ELF-1 (cell line): ENCODE measurements around the gene AMPD2.
A peak's percentile ranks its signal among the peaks of the same experiment; 100 is the strongest.

Experiments
- DNase-seq: peaks from one replicate; pipeline ENCODE4 v3.0.0-alpha.2; 2016; ENCODE audit warnings: low read depth, low spot score

Gene AMPD2

GRCh38 chr1:109619576-109620400 lies at the start of gene AMPD2, which contains the start of gene GNAT2:
TSS of gene AMPD2 (plus strand) at chr1:109619837. CDS start at chr1:109621176, 1,339 bp downstream.
TSS of gene GNAT2 (minus strand) at chr1:109619616. CDS start at chr1:109612870, 6,746 bp downstream.
- DNase-seq: peak; percentile 80

DNA sequence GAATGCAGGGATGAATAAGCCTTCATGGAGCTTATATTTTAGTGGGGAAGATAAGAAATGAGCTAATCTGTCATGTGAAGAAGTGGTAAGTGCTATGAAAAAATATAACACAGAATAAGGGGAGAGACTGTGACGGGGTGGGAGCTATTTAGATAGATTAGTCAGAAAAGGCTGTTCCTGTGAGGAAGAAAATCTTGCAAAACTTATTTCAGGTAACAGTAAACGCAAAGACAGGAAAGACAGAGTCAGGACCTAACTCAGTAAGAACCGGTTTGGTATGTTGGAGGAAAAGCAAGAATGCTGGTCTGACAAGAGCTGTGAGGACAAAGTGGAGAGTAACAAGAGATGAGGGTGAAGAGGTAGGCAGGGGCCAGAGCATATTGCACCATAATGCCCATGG lies 49.2 kb upstream of the AMPD2 start:
- peak; percentile 27 for DNase-seq

DNA sequence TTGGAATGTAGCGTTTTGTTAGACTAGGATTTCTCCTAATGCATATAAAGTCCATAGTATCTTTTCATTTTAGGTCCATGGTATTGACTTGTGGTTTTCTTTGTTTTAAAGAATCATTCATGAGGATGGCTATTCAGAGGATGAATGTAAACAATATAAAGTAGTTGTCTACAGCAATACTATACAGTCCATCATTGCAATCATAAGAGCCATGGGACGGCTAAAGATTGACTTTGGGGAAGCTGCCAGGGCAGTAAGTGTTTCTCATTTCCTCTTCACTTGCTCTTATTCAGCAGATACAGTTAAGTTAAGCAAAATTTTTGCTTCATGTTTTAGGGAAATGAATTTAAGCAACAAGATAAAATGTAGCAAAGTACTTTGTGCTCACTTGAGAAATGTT lies 45.9 kb upstream of the AMPD2 start:
- no peak for DNase-seq

DNA sequence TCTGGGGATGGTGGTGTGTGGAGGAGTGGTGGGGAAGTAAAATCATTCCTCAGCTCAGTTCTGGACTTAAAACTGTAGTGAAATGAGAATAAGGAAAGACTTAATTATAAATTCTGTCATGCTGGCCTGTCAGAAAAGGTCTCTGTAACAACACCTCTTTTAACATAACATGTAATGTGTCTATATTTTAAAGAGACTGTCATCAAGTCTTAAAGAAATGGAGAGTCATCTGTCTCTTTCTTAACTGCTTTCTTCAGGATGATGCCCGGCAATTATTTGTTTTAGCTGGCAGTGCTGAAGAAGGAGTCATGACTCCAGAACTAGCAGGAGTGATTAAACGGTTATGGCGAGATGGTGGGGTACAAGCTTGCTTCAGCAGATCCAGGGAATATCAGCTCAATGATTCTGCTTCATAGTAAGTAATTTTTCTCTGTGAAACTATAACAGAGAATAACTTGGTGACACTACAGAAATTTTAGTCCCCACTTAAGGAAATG lies 40.6 kb upstream of the AMPD2 start:
- DNase-seq: no peak

- no peak for DNase-seq
These were observed 40.1 kb upstream of the AMPD2 start for GRCh38 chr1:109579491-109579890.

GRCh38 chr1:109582021-109582420 lies 37.6 kb upstream of the AMPD2 start:
- no peak for DNase-seq

- DNase-seq: no peak
These were observed 34.9 kb upstream of the AMPD2 start for GRCh38 chr1:109584766-109585165.

GRCh38 chr1:109586055-109586454 lies 33.6 kb upstream of the AMPD2 start:
- DNase-seq: no peak

- DNase-seq: no peak
These were observed 30.5 kb upstream of the AMPD2 start for GRCh38 chr1:109589177-109589576.

DNA sequence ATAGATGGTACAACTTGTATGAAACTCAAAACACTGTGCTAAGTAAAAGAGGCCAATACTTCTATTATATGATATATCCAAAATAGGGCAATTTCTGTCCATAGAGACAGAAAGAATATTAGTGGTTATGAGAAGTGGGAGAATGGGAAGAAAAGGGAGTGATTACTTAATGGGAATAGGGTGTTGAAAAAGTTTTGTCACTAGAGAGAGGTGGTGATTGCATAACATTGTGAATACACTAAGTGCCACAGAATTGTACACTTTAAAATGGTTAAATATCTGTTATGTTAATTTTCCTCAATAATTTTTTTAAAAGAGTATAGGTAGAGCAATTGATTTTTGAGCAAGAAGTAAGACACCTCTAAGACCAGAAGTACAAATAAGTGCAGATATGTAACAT lies 30.0 kb upstream of the AMPD2 start:
- no peak for DNase-seq

- no peak for DNase-seq
These were observed 26.7 kb upstream of the AMPD2 start for GRCh38 chr1:109592916-109593315.

- no peak for DNase-seq
These were observed 24.1 kb upstream of the AMPD2 start for GRCh38 chr1:109595531-109595930.

DNA sequence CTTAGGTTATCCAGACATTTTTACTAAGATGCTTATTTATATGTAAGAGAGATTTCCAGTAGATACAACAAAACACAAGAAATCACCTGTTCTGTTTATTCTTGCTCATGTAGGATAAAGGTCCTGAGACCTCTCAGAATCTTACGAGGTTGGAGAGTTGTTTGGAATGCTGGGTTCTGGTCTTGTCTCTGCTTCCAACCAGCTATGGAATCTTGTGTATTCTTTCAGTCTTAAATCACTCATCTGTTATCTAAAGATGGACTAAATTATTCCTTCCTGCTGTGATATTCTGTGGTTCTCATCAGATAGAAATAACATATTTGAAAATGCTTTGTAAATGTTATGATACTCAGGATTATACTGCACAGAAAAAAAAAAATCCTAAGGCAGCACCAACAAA lies 21.5 kb upstream of the AMPD2 start:
- DNase-seq: no peak

- peak; percentile 56 for DNase-seq
These were observed 21.0 kb upstream of the AMPD2 start for GRCh38 chr1:109598655-109599054.

DNA sequence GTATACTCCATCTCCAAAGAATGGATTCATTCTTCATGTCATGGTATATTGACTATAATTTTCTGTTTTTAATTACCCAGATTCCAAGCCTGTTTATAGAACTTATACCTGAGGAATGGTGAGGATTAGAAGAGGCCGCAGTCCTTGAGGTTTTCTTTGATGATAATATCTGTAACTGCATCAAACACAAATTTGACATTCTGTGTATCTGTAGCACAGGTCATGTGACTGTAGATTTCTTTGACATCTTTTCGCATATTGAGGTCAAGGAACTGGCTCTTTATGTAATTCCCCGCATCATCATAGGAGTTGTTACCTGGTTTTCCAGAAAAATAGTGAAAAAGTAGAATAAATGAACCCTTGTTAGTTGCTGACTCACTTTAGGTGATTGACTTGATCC lies 16.4 kb upstream of the AMPD2 start:
- no peak for DNase-seq

DNA sequence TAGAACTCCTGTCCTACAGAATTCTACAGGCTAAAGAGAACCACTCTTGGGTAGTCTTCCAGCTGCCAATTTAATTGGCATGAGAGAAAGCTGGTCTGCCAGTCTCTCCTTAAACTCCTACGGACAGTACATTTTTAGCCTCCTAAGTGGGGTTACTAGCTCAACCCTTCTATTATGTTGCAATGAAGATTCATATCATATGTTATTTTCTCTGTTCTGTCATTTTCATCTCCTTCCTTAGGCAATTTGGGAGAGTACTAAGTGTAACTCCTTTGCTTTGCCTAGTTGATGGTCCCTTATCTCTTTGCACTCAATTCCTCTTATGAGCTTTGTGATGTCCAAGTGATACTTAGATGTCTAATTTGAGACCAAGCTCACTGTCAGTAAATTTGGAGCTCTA lies 14.3 kb upstream of the AMPD2 start:
- DNase-seq: no peak

GRCh38 chr1:109609881-109610280 lies 9.8 kb upstream of the AMPD2 start:
- DNase-seq: no peak

DNA sequence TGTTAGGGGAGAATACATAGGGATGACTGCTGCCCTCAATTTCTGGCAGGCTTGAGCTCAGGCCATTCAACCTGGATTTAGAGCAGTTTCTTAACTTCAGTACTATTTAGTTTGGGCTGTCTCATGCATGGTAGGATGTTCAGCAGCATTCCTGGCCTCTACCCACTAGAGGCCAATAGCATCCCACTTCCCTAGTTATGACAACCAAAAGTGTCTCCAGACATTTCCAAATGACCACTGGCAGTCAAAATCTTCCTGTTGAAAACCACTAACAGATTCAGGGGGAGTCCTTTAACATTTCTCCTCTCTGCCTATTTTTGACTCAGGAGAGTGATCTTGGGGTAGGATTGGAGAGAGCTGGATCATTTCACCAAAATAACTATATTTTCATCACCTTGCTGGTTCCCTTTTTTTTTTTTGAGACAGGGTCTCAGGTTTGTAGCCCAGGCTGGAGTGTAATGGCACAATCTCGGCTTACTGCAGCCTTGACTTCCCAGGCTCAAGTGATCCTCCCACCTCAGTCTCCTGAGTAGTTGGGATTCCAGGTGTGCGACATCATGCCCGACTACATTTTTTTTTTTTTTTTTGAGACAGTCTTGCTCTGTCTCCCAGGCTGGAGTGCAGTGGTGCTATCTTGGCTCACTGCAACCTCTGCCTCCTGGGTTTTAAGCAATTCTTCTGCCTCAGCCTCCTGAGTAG lies 8.9 kb upstream of the AMPD2 start:
- peak; percentile 55 for DNase-seq

DNA sequence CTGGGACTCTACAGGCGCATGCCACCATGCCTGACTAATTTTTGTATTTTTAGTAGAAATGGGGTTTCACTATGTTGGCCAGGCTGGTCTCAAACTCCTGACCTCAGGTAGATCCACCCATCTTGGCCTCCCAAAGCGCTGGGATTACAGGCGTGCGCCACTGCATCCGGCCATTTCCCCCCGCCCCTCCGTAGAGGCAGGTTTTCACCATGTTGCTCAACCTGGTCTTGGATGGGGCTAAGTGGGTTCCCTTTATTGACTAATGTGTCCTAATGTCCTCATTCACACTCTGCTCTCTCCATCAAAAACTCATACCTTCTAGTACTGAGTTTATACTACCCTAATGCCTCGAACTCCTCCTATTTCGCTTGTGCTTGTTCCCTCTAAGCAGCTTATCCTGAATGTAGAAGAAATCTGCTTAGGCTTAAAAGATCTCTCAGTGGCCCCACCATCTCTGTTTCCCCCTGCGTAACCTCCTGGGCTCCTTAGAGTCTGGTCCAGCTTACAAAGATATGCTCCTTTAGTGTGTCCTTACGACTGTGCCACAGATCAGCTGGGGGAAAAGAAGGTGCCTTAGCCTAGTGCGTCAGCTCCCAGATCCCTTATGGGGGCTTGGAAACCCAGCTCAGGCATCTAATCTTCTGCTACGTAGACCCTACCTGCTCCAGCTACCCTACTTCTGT lies 8.2 kb upstream of the AMPD2 start:
- DNase-seq: no peak

- no peak for DNase-seq
These were observed 6.1 kb upstream of the AMPD2 start for GRCh38 chr1:109613361-109614147.

GRCh38 chr1:109615879-109616278 lies 3.8 kb upstream of the AMPD2 start:
- no peak for DNase-seq
